22Rv1 (cell line): ENCODE results near the gene TMTC2.

ENCODE experiments used
- H3K27ac ChIP-seq: fragments of 450-650 bp; 2 replicates; pipeline ENCODE4 v1.5.1; 2017
- CTCF ChIP-seq: fragments of 450-650 bp; IDR thresholded peaks from 2 replicates; pipeline ENCODE4 v1.5.1; 2017; ENCODE audit warnings: mild to moderate bottlenecking
- ZFX ChIP-seq: fragments of 450-650 bp; IDR thresholded peaks from 2 replicates; pipeline ENCODE4 v1.6.1; 2017; ENCODE audit warnings: antibody characterized with exemption, borderline replicate concordance

TMTC2 gene

GRCh38 chr12:82651489-82651888 is 35.2 kb upstream of the TMTC2 start:
- no peak overlapping the region for H3K27ac ChIP-seq
- no peak for TF ChIP-seq CTCF
- TF ChIP-seq ZFX: no peak

GRCh38 chr12:82652071-82652470 is 34.6 kb upstream of the TMTC2 start:
- TF ChIP-seq ZFX: no peak
- no peak for TF ChIP-seq CTCF
- H3K27ac ChIP-seq: no peak overlapping the region

- TF ChIP-seq ZFX: no peak
- TF ChIP-seq CTCF: no peak
- no peak overlapping the region for H3K27ac ChIP-seq
Measured at GRCh38 chr12:82655751-82656150, 31.0 kb upstream of the TMTC2 start.

- no peak for TF ChIP-seq ZFX
- no peak for TF ChIP-seq CTCF
- no peak overlapping the region for H3K27ac ChIP-seq
Measured at GRCh38 chr12:82659343-82660207, 27.1 kb upstream of the TMTC2 start.

- no peak overlapping the region for H3K27ac ChIP-seq
- TF ChIP-seq CTCF (no peak), ZFX (no peak)
Measured at GRCh38 chr12:82660541-82661325, 26.0 kb upstream of the TMTC2 start.

- H3K27ac ChIP-seq: no peak overlapping the region
- no peak for TF ChIP-seq CTCF
- TF ChIP-seq ZFX: no peak
Measured at GRCh38 chr12:82663893-82664292, 22.8 kb upstream of the TMTC2 start.
